Endodermal cell (in vitro differentiated cells): ENCODE results near the gene ORAI3. TPM values are rescaled to one million over a fixed set of nuclear protein-coding genes. Genes with fewer than 3 reads are reported as not detected.
"Not testable (repeated sequence)": the region's sequence is repeated elsewhere in the genome, so short reads cannot be mapped to it uniquely, and the experiment has no call there.

Experiments
- DNase-seq: peaks from one replicate; pipeline ENCODE4 v3.0.0-alpha.2; 2017
- H3K27ac ChIP-seq: 2 replicates; pipeline ENCODE4 v1.5.1; 2013; ENCODE audit warnings: mild to moderate bottlenecking, low read depth, low read length, moderate library complexity
- H3K27me3 ChIP-seq: 2 replicates; pipeline ENCODE4 v1.6.1; 2013; ENCODE audit warnings: mild to moderate bottlenecking, low read length, moderate library complexity; ENCODE audit not compliant: insufficient read depth, control insufficient read depth, poor library complexity, severe bottlenecking
- H3K36me3 ChIP-seq: 2 replicates; pipeline ENCODE4 v1.7.0; 2013; ENCODE audit warnings: mild to moderate bottlenecking, low read length, moderate library complexity; ENCODE audit not compliant: control insufficient read depth, insufficient read depth
- H3K4me1 ChIP-seq: one replicate; pipeline ENCODE4 v1.7.0; 2013; ENCODE audit warnings: low read length; ENCODE audit not compliant: control insufficient read depth, insufficient read depth
- H3K4me3 ChIP-seq: 2 replicates; pipeline ENCODE4 v1.5.1; 2013; ENCODE audit warnings: mild to moderate bottlenecking, low read length, moderate library complexity
- H3K9ac ChIP-seq: 2 replicates; pipeline ENCODE4 v1.6.1; 2013; ENCODE audit warnings: mild to moderate bottlenecking, low read length, moderate library complexity; ENCODE audit not compliant: poor library complexity, severe bottlenecking; ENCODE audit errors: extremely low read depth
- H3K9me3 ChIP-seq: 2 replicates; pipeline ENCODE4 v1.6.1; 2013; ENCODE audit warnings: mild to moderate bottlenecking, low read length, moderate library complexity; ENCODE audit not compliant: control insufficient read depth
- H3K27ac Mint-ChIP-seq: 2 replicates; pipeline ENCODE4 v1.8.0; 2020; ENCODE audit warnings: mixed read lengths
- H3K27me3 Mint-ChIP-seq: 2 replicates; pipeline ENCODE4 v1.8.0; 2021; ENCODE audit warnings: mild to moderate bottlenecking, mixed read lengths; ENCODE audit not compliant: insufficient read depth
- H3K36me3 Mint-ChIP-seq: 2 replicates; pipeline ENCODE4 v1.8.0; 2020; ENCODE audit warnings: low read depth, mixed read lengths
- H3K4me1 Mint-ChIP-seq: 2 replicates; pipeline ENCODE4 v1.8.0; 2020; ENCODE audit warnings: mixed read lengths
- H3K4me3 Mint-ChIP-seq: 2 replicates; pipeline ENCODE4 v1.8.0; 2020; ENCODE audit warnings: mild to moderate bottlenecking, moderate library complexity, mixed read lengths
- H3K9me3 Mint-ChIP-seq: 2 replicates; pipeline ENCODE4 v1.8.0; 2020; ENCODE audit warnings: mild to moderate bottlenecking, mixed read lengths
- WGBS, 2 experiments: methylation state at CpG; one replicate each; pipeline versions ENCODE4 v1.1.5 to v1.1.7; 2013; ENCODE audit warnings: missing lambda C conversion rate in 2 of 2, mixed read lengths in 1 of 2; ENCODE audit not compliant: insufficient coverage in 1 of 2, insufficient read length in 1 of 2; 5-methylcytosine and 5-hydroxymethylcytosine counted together
- total RNA-seq, 2 donors: library from RNA; stranded (reverse); fragmentation: NEBNext Ultra II Directional in 1 of 2; extraction: Animal tissue kit (Norgen Biotek cat#: 25700) in 1 of 2; gene quantifications; 2 replicates in 1 of 2; 3 replicates in 1 of 2; pipeline ENCODE4 v1.2.1, GENCODE V29; 2021
- TF ChIP-seq, protein P1 (sequence below): fragments of 200-600 bp; sonication (generic); conservative IDR thresholded peaks from 2 replicates; pipeline ENCODE4 v1.5.0; 2021; ENCODE audit warnings: antibody characterized with exemption, mild to moderate bottlenecking

The ORAI3 gene
- total RNA-seq, 2 donors from 2014 or later: 16.9 to 17.7 TPM

DNA sequence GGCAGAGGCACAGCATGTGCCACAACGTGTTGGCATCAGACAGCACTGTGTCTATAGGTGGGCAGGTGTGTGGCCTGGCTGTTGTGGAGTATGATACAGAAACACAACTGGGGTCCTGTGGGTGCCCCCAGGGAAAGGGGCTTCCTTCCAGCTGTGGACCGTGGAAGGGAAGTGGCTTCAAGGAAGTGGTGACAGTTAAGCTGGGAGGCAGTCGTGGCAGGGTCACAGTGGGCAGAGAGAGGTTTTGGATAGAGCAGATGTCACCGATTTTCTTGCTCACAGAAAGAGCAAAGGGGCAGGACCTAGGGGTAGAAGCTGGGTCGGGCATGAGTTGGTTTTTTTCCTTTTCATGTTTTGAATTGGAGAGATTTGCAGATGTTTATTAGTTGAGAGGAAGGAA lies 11.2 kb upstream of the ORAI3 start:
- 91 to 97% methylated on average over 4 to 5 of the region's 5 CpGs for WGBS, 2 experiments
- no peaks in the 10 kb centered on the region for H3K9me3 Mint-ChIP-seq
- H3K9ac ChIP-seq: no peak overlapping the region
- no peak overlapping the region for H3K4me3 Mint-ChIP-seq
- H3K4me3 ChIP-seq: no peak overlapping the region
- DNase-seq: peak; percentile 24
- no peaks in the 10 kb centered on the region for H3K27me3 ChIP-seq
- H3K36me3 Mint-ChIP-seq: peaks cover 60% of the 10 kb centered on the region
- no peak overlapping the region for H3K27ac ChIP-seq
- H3K4me1 Mint-ChIP-seq: no peaks in the 10 kb centered on the region
- no peaks in the 10 kb centered on the region for H3K9me3 ChIP-seq
- no peaks in the 10 kb centered on the region for H3K27me3 Mint-ChIP-seq
- peak overlapping the region; percentile 49 for H3K27ac Mint-ChIP-seq
- TF ChIP-seq, protein P1, sequence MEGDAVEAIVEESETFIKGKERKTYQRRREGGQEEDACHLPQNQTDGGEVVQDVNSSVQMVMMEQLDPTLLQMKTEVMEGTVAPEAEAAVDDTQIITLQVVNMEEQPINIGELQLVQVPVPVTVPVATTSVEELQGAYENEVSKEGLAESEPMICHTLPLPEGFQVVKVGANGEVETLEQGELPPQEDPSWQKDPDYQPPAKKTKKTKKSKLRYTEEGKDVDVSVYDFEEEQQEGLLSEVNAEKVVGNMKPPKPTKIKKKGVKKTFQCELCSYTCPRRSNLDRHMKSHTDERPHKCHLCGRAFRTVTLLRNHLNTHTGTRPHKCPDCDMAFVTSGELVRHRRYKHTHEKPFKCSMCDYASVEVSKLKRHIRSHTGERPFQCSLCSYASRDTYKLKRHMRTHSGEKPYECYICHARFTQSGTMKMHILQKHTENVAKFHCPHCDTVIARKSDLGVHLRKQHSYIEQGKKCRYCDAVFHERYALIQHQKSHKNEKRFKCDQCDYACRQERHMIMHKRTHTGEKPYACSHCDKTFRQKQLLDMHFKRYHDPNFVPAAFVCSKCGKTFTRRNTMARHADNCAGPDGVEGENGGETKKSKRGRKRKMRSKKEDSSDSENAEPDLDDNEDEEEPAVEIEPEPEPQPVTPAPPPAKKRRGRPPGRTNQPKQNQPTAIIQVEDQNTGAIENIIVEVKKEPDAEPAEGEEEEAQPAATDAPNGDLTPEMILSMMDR: no peak
- peaks cover 4% of the 10 kb centered on the region for H3K4me1 ChIP-seq
- peaks cover 73% of the 10 kb centered on the region for H3K36me3 ChIP-seq

DNA sequence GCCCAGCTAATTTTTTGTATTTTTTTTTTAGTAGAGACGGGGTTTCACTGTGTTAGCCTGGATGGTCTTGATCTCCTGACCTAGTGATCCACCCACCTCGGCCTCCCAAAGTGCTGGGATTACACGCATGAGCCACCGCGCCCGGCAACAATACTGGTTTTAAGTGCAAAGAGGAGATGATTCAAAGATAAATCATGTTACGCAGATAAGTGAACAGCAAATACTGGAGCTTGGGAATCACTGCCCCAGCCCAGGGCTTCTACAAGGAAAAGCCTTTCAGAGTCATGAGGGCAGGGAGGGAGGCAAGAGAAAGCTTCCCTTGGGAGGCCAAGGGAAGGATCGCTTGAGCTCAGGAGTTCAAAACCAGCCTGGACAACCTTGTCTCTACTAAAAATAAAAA lies 9.3 kb upstream of the ORAI3 start:
- not testable (repeated sequence) for H3K4me3 ChIP-seq, H3K4me3 Mint-ChIP-seq, DNase-seq, H3K27me3 Mint-ChIP-seq, H3K27ac ChIP-seq, H3K9me3 Mint-ChIP-seq, H3K9me3 ChIP-seq, H3K27me3 ChIP-seq, H3K4me1 Mint-ChIP-seq, H3K4me1 ChIP-seq, H3K9ac ChIP-seq
- peak overlapping the region; percentile 35 for H3K27ac Mint-ChIP-seq
- H3K36me3 ChIP-seq: peaks cover 82% of the 10 kb centered on the region
- 92 to 95% methylated on average over 8 of the region's 8 CpGs for WGBS, 2 experiments
- H3K36me3 Mint-ChIP-seq: peaks cover 71% of the 10 kb centered on the region

- H3K27ac ChIP-seq: no peak overlapping the region
Measured at GRCh38 chr16:30941600-30942425, 7.1 kb upstream of the ORAI3 start.

More at GRCh38 chr16:30941600-30942425, 7.1 kb upstream of the ORAI3 start:
- peaks cover 6% of the 10 kb centered on the region for H3K4me1 ChIP-seq
- TF ChIP-seq, protein P1: peak; percentile 88
- Mint-ChIP-seq H3K4me3 (no peak overlapping the region), H3K36me3 (peaks cover 68% of the 10 kb centered on the region), H3K27me3 (no peaks in the 10 kb centered on the region), H3K4me1 (peaks cover 3% of the 10 kb centered on the region), H3K9me3 (no peaks in the 10 kb centered on the region), H3K27ac (peak overlapping the region; percentile 52)
- H3K4me3 ChIP-seq: no peak overlapping the region
- H3K27me3 ChIP-seq: no peaks in the 10 kb centered on the region
- H3K36me3 ChIP-seq: peaks cover 80% of the 10 kb centered on the region
- H3K9me3 ChIP-seq: no peaks in the 10 kb centered on the region
- 36 to 38% methylated on average over 11 to 15 of the region's 15 CpGs for whole genome bisulfite sequencing, 2 experiments
- DNase-seq: peak; percentile 93
- H3K9ac ChIP-seq: no peak overlapping the region
